GM21447 (cell line): Measurements from ENCODE around the gene TMEM107.

Source experiments
- ATAC-seq: cut with Tn5 transposase; IDR thresholded peaks from one replicate; pipeline ENCODE4 v1.9.1; 2021; ENCODE audit not compliant: unreplicated experiment

TMEM107 gene

DNA sequence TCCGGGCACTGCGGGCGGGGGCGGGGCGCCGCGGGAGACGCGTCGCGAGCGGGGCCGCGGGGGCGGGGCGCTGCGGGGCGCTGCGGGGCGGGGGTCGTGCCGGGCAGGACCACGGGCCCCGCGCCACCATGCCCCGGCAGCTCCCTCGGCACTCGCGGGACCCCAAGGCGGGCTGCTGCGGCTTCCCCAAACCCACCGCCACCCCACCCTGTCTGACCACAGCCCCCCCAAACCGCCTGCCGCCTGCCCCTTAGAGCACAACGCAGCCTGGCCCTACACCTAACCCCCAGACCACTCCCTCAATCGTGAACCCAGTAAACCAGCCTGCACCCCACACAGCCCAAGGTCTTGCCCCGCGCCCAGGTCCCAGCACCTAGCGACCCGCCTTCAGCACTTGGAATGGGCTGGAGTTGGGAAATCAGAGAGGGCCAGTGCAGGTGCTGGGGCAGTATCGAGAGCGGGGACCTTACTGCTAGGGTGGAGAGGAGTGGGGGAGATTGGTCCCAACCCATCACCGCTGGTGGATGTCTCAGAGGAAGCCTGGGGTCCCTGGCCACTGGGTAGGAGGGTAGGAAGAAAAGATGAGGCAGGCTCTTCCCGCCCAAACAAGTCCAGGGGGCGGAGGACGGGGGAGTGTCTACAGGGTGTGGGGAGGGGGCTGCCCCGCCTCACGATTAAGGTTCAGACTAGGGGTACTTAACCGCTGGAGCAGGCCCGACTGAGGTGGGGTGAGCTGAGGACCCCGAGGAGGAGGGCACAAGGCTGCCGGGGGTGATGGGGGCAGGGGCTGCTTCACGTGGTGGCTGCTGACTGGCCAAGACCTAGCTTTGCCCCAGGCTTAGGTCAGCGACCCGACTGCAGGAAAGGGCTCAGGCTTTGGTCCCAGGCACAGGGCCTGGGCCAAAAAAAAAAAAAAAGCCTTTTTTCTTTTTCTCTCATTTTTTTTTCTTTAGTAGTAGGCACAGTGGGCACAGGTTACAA lies 12.9 kb downstream of the TMEM107 start:
- ATAC-seq, result no peak

DNA sequence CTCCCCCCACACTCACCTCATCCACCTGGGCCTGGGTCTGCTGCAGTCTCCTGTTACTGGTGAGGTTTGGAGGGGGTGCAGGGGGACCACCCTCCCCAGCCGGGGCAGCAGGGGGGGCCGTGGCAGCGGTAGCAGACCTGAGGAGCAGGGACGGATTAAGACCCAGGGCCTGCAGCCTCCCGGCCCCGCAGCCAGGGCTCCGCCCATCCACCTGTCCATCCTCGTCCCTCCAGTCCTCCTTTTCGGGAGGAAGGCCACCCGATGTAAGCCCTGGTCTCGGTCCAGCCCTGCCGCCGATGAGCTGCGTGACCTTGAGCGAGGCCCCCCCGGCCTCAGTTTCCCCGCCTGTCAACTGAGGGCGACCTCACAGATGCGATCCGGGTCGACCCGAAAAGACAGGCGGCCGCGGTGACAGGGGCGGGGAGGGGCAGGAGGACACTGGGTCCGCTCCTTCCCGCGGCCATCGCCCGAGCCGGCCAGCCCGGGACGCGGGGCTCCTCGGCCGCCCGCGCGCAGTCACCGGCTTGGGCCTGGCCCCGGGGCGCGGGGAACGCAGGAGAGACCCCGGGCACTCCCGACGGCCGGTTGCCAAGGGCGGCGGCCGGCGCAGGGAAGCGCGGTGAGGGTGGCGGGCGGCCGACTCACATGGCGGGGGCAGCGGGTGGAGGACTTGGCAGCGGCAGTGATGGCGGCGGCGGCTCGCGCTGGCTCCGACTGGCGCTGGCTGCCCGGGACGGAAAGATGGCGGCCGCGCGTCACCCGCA lies 13.8 kb downstream of the TMEM107 start, which contains the start of gene VAMP2:
Gene VAMP2 (minus strand): TSS at position 716 of the 764 bp plus-strand sequence. CDS start 69 bp downstream, at position 647.
- no peak for ATAC-seq

DNA sequence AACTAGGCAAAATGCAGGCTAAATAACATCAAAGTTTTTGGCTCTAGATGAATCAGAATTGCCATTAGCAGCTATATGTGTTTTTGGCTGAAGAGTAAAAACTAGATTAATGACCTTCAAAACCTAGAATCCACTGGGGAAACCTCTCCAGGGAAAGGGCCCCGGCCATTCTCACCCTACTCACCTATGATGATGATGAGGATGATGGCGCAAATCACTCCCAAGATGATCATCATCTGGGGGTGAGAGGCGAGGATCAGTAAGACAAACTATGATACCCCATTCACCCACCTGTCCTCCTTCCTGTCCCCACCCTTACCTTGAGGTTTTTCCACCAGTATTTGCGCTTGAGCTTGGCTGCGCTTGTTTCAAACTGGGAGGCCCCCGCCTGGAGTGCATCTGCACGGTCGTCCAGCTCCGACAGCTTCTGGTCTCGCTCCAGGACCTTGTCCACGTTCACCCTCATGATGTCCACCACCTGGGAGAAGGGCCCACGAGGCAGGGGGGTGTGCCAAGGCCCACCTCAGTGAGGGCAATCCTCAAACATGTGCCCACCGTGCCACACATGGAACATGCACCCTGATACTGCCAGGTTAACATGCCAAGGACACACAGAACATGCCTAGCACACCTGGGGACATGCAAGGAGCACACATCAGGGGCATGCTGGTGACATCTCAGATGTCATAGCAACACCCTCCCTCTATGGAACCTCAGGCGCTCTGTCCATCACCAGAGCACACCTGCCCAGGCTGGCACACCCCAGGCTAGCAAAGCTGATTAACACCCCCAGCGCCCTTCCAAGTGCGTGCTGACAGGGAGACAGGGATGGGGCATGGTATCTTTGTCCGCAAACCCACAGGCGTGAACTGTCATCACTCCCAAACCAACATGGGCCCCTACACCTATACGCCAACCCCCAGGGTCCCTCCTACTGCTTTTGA lies 14.6 kb downstream of the TMEM107 start:
- ATAC-seq, result no peak

DNA sequence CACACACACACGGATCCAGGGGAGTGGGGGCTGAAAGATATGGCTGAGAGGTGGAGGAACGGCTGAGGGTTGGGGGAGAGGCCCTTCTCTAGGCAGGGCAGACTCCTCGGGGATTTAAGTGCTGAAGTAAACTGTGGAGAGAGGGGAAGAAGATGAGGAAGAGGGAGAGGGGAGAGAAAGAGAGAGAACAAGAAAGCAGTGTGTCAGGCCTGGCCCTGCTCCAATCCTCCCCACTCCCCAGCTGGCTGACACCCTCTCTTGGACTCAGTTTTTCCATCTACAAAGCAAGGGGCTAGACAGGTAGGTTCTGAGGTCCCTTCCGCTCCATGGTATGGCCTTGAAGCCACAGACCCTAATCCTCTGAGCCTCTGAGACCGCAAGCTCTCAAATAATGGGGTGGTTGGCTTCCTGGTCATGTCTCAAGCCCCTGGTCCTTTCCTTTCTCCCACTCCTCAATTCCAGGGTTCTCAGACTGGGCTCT lies 15.4 kb downstream of the TMEM107 start:
- no peak for ATAC-seq

DNA sequence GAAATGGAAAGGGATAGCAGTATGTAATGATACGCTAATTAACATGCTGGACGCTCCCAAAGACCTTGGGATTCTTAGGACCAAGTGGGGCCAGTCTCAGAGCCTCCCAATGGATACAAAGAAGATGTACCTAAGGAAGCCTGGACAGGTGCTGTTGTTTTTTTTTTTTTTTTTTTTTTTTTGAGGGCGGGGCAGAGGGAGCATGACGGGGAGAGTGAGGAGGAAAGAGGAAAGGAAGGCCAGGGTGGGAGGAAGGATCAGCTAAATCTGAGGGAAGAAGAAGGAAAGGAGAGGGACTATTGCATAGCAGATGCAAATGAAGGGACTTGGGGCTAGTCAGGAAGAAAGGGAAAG lies 16.0 kb downstream of the TMEM107 start:
- no peak for ATAC-seq

DNA sequence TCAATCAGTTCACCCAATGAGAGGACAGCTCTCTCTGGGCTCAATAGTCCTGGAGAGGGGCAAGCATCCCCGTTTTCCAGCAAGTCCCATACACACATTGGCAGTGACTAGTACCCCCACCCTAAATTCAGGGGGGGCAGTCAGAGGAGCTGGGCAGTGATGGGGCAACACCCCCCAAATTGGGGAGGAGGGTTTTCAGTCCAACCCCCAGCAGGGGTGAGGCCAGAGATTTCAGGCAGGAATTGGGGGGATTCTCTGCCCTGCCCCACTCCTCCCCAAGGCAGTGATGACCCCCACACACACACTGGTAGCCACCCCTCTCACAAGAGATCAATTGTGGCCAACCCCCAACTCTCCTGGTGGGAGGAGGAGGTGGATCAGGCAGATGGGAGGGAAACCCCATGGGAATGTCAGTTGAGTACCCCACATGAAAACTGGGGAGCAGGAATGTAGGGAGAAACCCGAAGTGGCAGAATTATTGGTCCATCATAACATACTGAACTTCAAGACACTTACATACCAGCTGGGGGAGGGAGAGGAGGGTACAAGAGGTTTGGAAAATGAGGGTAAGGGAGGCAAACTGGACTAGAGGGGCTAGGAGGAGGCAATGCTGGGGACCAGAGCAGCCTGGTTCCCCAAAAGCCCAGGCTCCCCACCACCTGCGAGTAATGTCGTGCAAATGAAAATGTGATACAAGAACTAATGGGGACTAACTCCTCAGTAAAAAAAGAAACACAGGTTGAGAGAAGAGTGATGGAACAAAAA lies 16.5 kb downstream of the TMEM107 start:
- ATAC-seq, result no peak

DNA sequence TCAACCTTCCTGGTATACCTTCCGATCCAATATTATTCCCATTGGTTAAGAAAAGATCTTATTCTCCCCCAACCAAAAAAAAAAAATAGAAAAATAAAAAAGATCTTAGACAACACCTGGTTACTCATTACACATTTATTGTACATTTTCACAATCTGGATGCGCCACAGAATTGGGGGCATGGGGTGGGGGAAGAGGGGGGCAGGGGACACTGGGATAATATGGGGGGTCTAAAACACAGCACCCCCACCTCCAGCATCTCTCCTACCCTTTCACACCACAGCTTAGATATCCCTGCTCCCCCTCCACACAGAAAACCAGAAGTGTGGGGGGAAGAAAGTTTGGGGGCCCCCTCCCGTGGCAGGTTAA lies 17.2 kb downstream of the TMEM107 start:
- ATAC-seq, result no peak

DNA sequence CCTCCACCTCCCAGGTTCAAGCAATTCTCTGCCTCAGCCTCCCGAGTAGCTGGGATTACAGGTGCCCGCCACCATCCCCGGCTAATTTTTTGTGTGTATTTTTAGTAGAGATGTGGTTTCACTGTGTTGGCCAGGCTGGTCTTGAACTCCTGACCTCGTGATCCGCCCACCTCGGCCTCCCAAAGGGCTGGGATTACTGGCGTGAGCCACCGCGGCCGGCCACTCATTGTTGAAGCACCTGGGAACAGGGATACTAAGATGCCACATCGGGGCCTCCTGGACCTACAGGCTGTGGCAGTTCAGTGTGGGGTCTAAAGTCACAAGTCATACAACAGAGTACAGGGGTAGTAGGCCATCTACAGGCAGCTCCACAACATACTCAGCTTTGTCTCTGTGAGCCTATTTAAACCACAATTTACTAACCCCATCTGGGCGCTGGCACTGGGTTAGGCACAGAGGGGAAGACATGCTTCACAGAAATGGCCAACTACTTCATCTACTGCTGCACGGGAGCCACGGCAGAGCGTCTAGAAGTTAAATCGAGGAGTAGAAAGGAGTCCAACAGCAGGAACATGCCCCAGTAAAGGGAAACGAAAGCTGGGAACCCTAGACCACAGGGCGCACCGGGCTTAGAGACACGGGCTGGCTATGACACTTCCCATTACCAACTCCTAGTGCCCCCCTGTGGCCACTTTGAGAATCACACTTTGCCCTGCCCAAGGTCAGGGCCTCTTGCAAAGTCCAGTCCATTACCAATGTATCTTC lies 17.7 kb downstream of the TMEM107 start:
- no peak for ATAC-seq

DNA sequence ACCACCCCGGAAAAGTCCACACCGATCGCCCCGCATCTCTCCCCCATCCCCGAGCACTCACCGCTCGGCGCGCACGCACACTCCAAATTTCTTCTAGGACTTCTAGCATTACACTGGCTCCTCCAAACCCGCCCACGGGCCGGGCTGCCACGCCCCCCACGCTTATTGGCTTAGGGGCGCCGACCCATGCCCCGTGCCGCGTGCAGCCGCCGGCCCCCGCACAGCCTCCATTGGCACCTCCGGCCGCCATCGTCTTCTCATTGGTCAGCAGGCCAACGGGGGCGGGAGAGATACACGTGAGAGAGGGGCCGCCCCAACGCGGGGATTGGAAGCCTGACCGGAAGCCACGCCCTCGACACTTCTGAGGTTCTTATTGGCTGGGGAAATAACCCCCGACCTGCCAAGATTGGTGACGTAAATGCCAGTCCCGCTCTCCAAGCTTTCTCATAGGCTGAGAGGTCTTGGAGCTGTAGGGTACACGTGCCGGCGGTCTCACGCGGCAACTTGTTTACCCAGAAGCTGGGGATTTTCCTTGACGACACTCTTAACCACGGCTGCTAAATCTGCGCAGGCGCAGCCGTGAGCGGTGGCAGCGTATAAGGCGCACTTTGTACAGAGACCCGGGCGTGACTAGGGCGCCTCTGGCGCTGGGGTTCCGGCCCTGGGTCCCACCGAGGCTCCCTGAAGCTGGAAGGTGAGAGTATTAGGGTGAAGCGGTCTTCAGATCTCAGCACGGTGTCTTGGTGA lies 19.8 kb downstream of the TMEM107 start:
- ATAC-seq, result peak; percentile 66

DNA sequence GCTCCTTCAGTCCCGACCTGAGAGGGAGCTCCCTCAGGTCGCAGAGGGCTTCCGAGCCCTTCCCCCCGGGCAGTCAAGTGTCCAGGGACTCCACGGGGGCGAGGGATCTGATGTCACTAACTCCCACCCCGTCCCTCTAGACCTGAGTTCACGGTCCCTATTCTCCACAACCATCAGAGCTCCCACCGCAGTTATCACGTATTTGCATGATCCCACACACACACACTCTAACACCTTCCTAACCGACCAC lies 20.3 kb downstream of the TMEM107 start:
- no peak for ATAC-seq

DNA sequence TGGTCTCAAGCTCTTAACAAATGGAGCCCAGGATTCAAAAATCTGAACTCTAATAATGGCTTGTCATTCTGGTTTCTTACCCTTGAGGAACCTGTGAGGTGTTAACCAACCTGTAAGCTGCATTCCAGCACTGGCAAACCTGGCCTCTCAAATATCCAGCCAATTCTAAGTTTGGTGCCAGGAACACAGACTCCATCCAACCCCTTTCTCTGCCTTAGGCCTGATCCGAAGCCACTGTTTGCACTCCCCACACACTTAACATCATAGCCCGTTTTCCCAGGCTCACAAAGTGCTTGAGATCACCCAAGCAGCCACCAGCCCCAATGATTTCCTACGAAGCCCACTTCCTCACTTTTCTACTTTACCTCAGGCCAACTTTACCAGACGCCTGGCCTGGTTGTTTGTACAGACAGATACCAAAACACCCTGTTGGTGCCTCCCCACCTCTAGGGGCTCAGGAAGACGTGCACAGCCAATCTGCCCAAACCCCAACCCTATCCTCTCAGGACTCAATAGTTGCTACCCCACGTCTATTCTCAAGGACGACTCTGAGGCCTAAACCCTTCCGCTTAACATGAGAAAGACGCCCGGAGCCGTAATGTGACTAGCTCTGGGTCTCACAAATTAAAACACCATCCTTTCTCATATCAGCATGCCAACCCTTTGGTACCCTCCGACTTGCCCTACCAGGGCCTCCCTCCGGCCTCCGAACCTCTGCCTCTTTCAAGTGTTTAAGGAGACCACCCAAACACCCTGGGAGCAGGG lies 20.8 kb downstream of the TMEM107 start:
- no peak for ATAC-seq

DNA sequence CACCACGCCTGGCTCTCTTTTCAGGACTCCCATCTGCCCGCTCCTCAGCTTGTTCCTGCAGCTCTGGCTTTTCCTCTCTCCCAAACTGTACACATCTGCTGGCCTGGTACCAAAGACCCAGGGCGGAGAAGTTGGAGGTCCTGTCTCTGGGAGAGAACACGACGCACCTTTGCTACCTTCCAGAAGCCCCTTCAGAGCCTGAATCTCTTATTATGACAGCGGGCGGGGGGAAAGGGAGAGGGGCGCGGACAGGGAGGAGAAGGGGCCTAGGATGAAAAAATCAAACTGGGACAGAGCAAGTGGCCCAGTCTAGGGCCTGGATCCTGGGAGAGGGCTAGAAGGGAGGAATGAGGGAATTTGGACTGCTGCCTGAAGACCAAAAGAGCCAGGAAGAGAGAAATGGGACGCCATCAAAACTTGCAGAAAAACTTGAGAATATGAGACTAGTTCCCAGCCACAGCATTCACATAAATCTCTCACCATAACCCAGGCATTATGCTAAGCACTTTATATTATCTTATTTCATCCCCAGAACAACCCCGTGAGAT lies 21.5 kb downstream of the TMEM107 start:
- ATAC-seq, result no peak

DNA sequence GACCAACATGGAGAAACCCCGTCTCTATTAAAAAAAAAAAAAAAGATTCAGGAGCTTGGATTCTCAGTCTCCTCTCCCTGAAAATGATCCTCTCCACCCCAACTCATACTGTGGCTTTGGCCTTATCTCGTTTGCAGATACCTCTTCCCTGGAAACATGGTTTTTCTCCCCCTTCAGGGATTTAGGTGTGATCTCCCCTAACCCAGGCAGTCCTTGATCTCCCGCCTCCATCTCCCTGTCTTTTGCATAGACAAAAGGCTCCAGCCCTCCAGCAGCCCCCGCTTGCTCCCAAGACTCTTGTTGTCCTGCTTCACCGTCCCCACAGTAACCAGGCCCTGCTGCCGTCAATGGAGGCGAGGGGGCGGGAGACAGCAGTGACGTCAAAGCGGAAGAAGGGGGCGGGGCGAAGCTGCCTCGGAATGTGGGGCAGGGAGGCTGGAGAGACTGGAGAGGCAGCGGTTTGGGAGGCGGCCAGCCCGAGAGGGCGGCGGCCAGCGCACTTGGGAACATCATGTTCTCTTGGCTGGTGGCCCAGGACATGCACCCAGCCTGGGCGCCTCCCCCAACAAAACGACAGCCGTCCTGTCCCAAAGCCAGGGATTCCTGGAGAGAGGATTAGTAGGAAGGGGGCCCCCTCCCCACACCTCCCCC lies 22.1 kb downstream of the TMEM107 start:
- ATAC-seq, result no peak

DNA sequence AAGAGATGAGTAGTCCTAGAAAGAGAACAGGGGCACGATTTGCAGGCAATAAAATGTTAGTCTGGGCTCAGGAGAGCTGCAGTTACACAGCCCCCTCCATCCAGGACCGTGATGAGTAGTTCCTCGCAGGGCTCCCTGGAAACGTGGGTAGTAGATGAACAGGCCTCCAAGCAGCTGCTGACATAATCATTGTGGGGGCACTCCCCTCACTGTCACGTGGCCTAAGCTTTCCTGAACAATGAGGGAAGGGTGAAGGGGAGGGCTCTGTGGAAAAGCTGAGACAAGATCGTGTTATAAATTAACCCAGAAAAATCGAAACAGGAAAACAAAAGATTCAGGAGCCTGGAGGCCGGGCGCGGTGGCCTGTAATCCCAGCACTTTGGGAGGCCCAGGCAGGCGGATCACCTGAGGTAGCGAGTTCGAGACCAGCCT lies 22.6 kb downstream of the TMEM107 start:
- no peak for ATAC-seq

DNA sequence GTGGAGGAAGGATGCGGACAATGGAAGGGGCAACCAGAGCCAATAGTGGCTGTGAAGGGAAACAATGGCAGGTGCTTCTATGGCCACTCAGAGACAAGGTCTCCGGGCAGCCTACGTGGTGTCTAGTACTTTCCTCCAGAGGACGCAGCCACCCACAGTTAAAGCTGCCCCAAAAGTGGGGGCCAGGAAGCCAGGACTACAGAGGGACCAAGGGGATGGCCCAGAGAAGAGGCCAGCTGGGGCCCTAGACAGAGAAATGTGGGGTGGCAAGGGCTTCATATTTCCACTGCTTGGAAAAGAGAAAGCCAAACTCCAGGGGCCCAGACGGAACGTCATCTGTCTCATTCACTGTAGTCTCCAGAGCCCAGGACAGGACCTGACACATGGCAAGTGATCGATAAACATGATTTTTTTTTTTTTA lies 23.1 kb downstream of the TMEM107 start:
- ATAC-seq, result no peak

DNA sequence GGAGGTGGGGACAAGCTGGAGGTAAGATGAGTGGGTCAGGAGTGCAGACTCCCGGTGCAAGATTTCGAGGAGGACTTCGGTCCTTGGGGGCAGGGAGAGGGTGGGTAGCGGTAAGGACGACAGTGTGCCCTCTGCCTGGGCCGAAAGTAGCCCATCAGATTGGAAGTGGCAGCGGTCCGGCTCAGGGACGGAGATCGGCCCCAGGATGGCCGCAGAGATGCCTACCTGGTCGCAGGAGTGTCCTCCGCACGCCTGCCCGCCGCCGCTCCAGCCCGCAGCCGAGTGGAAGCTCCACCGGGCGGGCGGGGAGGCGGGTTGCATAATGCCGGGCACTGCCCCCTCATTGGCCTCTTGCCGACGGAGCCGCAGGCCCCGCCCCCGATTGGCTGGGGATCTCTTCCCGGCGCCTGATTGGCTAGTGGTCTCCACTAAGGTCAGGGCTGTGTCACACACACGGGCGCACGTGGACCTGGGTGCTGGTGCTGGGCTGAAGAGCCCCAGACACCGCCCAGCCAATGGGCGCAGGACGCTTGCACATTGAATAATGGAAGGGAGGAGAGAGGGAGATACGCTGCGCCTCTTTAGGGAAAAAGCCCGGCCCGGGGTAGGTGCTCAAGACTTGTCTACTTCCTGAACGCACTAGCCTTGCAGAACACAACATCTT lies 23.9 kb downstream of the TMEM107 start, which contains the start of gene PER1:
Gene PER1 (minus strand): TSS at position 293 of the 664 bp plus-strand sequence. CDS start 1,698 bp downstream, outside the sequence.
- ATAC-seq, result no peak
